ENCODE data around the gene CCDC182.

CCDC182 gene

DNA sequence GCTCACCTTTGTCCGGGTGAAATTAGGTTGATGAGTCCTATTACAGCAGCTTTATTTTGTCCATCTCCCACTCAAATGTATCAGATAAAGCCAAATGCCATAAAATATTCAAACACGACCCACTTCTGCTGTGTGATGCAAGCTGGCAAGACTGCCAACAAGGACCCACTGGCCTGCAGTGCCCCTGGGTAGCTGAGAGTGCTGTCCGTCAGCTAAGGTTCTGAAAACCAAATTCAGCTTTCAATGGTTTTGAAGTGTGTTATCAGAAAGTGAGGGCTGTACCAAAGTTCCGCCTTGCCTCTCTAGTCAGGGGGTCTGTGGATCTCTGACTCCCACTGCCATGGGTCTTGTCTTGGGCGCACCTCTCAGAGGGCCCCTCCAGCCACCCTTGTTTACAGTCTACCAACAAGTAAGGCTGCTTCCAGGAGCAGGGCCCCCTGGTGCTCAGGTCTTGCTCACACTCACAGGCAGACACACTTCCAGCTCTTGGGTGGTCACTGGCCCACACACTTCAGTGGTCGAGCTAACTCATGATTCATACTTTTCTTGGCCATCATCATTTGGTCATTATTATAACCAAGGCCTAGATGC lies 10.5 kb upstream of the CCDC182 start:
- no peak for DNase-seq

DNA sequence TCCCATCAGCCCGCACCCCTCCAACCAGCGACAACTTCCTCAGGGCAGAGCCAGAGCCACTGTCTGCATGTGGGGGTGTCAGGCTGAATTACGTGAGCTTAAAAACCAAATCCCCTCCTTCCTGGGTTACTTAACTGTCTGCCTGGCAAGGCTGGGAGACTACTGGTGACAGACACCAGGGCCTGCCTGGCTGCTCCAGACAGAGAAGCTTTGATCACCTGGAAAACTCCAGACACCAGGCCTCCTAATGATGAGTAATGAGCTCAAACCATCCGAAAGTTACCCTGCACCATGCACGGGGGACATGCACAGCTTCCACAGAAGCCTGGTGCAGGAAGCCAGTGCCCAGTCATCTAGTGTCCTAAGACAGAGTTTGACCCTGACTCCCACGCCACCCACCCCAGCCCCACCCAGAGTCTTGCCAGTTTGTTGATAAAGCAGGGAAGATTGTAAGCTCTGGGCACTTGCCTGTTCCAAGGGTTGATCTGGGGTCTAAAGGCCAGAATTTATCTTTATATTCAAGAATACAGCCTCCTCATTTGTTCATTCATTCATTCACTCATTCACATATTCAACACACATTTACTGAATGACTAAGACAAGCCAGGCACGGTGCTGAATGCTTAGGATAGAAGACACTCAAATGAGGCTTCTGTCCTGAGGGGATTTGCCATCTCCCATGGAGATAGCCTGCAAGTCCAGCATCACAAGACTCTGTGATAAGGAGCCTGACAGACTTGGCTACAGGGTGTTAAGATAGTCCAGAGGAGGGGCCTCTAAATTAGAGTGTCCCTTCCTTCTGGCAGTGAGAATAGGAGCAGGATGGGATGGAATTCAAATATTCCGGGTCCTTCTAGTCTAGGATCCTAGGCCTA lies 7.2 kb upstream of the CCDC182 start:
- no peak for DNase-seq

GRCh38 chr17:57751348-57751971 lies 6.4 kb upstream of the CCDC182 start:
- no peak for DNase-seq

GRCh38 chr17:57750895-57751294 lies 5.8 kb upstream of the CCDC182 start:
- no peak for DNase-seq

DNA sequence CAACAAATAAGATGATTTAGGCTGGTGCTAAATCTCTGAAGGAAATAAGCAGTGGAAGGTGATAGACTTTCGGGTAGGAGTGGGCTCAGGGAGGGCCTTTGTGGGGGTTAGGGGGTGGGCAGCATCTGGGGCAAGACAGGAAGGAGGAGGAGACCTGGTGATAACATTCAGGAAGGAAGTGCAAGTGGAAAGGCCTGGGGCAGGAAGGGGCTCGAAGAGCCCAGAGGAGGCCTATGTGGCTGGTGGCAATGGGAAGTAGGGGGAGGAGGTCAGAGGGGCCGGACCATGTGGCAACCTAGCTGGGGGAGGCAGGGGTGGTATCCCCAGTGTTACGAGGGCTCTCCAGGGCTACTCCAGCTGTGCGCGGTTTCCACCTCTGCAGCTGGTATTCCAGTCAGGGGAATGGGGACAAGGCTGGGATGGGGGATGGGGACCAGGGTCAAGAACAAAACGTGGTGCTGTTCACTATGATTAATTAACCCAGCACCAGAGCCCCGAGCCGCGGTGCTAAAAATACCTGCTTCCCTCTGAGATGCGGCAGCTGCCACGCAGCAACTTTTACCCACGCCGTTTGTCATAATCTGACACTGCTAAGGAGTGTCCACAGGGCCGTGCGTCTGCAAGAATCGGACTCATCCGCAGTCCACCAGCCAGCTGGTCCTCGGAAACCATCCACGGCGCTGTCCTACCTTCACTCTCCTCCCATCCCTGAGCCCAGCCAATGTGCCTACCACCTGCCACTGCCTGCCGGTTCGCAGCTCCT lies 5.2 kb upstream of the CCDC182 start:
- no peak for DNase-seq

DNA sequence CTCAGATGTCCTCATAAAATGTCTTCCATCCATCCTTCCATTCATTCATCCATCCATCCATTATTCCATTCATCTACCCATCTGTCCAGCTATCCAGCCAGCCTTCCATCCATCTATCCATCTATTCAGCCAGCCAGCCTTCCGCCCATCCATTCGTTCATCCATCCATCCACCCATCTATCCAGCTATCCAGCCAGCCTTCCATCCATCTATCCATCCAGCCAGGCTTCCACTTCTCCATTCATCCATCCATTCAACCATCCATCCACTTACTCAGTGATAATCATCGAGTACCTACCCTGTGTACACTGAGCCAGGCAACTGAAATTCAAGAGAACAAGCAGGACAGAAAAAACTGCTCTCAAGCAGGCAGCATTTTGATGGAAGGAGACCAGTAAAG lies 4.6 kb upstream of the CCDC182 start:
- no peak for DNase-seq

DNA sequence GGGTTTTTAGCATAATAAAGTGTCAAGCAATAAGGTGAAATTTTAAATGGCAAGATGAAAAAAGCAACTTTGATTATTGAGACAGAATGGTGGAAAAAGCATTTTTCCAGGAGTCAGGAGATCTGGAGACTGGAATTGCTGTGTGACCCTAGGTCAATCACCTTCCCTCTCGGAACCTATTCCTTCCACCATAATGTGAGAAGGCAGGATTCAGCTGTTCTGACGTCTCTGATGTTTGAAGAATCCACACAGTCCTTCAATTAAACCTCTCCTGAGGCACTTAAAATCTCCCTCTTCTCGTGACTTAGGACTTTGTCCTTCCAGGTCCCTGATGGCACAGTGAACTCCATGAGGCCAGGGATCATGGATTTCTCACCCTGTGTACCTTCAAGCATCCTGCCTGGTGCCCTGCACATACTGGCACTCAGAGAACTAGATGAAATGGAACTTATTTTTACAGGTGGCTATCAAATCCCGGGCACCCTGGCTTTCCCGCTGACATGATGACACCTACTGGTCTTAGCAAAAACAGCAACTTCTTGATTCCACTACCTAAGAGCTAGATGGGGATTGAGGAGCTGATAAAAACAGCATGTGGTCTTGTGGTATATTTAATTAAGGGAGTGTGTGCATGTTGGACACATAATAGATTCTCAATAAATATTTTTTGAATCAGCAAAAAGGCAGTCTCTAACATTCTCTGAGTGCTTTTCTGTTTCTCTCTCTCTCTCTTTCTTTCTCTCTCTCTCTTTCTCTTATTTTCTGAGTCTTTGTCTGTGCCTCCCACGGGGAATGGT lies 2.3 kb upstream of the CCDC182 start:
- DNase-seq, result peak; percentile 92

DNA sequence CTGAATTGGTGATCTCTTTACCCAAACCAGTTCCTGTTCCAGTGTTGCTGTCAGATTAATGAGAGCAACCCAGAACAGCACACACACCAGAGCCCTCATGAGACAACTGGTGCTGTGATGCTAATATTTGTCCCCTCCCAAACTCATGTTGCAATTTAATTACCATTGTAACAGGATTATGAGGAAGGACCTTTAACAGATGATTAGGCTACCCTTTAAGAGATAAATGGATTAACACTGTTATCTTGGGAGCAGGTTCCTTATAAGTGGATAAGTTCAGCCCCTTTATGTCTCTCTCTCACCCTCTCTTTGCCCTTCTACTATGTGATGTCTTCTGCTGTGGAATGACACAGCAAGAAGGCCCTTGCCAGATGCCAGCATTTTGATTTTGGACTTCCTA lies 1.1 kb upstream of the CCDC182 start:
- DNase-seq, result no peak

- DNase-seq, result no peak
Measured at GRCh38 chr17:57744195-57745170, 616 bp downstream of the CCDC182 start.

DNA sequence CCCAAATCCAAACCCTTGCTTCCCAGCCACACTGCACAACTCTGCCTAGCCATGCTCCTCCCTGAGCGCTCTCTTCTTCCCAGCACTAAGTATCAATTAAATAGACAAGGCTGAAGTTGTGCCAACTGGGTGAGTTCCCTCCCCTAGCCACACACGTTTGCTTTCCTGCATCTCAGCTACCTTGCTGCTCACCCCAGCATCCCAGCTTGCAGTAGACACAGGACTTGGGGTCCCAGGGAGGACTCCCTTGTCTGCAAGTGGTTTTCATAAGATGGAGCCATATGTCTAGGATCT lies 4.9 kb downstream of the CCDC182 start:
- no peak for DNase-seq

DNA sequence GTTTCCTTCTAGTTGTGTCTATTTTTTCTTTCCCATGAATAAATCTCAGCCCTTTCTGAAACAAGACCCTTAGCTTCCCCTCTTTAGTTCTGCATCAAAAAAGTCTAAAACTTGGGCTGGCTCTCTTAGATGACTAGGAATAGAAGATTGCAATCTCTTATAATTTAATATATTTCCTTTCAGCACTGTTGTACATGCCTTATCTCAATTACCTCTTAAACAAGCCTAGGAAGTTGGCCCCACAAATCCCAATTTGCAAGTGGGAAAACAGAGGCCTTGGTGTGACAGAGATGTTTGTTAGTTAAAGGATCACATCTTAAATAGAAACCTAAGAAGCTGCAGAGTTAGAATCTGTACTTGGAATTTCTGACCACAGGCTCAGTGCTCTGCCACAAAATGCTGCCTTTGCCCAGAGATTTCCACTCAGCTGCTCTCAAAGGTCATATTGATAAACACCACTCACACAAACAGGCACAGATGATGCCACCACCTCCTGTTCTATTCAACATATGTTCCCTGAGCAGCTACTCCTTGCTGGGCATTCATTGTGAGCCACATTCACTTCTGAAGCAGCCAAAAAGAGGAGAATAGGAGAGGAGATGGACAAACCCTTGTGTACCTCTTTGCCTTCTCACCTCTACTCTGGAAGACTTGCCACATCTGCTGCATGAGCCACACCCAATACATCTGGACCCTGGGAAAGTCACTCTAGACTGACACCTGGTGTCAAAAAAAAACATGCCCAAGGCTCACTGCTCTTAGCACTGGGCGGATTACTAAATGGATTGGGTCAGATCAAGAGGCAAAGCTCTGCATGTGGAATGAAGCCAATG lies 5.5 kb downstream of the CCDC182 start:
- DNase-seq, result peak; percentile 77

DNA sequence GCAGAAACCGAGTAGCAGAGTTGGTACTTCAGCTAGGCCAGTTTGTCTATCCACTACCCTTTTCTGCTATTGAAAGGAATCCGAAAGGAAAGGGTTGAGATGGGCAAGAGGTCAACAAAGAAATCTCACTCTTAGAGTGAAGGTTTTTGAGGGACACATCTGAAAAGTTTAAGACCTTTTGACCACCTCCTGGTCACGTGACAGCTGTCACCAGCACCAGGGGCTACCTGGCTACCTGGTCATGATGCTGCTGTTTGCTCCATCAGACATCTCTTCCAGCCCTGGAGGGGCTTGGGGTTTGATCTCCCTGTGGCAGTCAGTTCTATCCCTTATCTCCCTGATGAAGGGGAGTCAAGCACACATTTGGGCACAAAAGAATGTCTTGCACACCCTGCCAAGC lies 7.6 kb downstream of the CCDC182 start:
- no peak for DNase-seq

DNA sequence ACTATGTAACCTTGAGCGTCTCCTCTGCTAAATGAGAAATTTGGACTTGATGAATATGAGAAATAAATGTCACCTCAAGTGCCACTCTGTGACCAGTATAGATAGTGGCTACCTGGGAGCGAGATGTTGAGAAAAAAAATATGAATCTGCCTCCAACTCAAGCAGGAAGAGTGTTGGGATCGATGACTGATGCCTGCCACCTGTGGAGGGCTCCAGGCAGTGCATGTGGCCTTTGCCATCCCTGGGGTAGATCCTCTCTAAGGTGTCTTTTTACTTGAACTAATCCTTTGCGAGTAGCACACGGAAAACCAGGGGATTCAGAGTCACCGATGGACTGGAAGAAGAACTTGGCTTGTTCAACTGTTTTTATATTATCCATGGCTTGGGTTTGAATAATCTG lies 9.4 kb downstream of the CCDC182 start:
- DNase-seq, result peak; percentile 33

DNA sequence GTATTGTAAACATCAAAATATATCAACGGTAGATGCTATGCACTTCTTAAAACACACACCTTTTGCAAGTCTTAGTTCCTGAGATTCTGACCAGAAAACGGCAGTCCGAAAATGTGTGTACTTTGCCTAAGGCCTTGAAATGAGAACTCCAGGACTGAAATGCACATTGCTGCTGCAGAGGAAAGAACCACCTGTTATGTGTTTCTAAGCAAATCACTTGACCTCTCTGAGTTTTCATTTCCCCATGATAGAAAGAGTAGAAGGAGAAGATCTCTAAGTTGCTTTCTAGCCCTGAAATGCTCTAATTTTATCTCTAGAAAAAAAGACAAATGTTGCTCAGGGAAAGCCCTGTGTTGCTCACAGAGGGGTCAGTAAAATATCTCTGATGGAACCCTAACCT lies 9.9 kb downstream of the CCDC182 start:
- DNase-seq, result no peak

DNA sequence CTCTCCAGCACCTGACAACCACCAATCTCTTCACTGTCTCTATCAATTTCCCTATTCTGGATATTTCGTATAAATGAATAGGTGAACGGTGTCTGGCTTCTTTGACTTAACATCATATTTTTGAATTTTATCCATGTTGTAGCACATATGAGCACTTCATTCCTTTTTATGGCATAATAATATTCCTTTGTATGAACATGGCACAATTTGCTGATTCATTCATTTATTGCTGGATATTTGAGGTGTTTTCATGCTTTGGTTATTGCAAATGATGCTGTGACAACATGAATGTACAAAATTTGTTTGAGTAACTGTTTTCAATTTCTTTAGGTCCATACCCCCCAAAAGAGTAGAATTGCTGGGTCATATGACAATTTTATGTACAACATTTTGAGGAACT lies 12.0 kb downstream of the CCDC182 start:
- DNase-seq, result no peak

GRCh38 chr17:57732062-57732461 lies 13.0 kb downstream of the CCDC182 start:
- no peak for DNase-seq

- DNase-seq, result no peak
Measured at GRCh38 chr17:57730026-57730701, 14.9 kb downstream of the CCDC182 start.

- no peak for DNase-seq
Measured at GRCh38 chr17:57727630-57728175, 17.4 kb downstream of the CCDC182 start.

- no peak for DNase-seq
Measured at GRCh38 chr17:57726838-57727237, 18.3 kb downstream of the CCDC182 start.
